OCI-LY1 (cell line): ENCODE results near the gene OR2A12.

Experiments used
- H2AFZ ChIP-seq: fragments of 200-600 bp; sonication (generic), shearing (Covaris generic); 2 replicates; pipeline ENCODE4 v1.6.0; 2014; ENCODE audit warnings: antibody characterized with exemption, mild to moderate bottlenecking, low read length
- H3F3A ChIP-seq: fragments of 200-600 bp; sonication (generic), shearing (Covaris generic); 2 replicates; pipeline ENCODE4 v1.6.0; 2014; ENCODE audit warnings: mild to moderate bottlenecking, antibody characterized with exemption, low read length, moderate library complexity; ENCODE audit not compliant: insufficient read depth
- H3K27ac ChIP-seq: fragments of 200-600 bp; sonication (generic); 2 replicates; pipeline ENCODE4 v1.5.1; 2014; ENCODE audit warnings: low read length, mixed run types, mild to moderate bottlenecking, low read depth; ENCODE audit not compliant: poor library complexity, severe bottlenecking
- H3K27me3 ChIP-seq: fragments of 200-600 bp; sonication (generic); 2 replicates; pipeline ENCODE4 v1.6.0; 2014; ENCODE audit warnings: antibody characterized with exemption, mild to moderate bottlenecking, low read length, moderate library complexity; ENCODE audit not compliant: insufficient read depth
- H3K36me3 ChIP-seq: fragments of 200-600 bp; sonication (generic); 2 replicates; pipeline ENCODE4 v1.6.1; 2014; ENCODE audit warnings: mild to moderate bottlenecking, antibody characterized with exemption, low read length, moderate library complexity, mixed read lengths; ENCODE audit not compliant: insufficient read depth
- H3K4me1 ChIP-seq: fragments of 200-600 bp; sonication (generic); 2 replicates; pipeline ENCODE4 v1.5.1; 2014; ENCODE audit warnings: mild to moderate bottlenecking, low read length, moderate library complexity; ENCODE audit not compliant: insufficient read depth, severe bottlenecking
- H3K4me2 ChIP-seq: fragments of 200-600 bp; sonication (generic), shearing (Covaris generic); 2 replicates; pipeline ENCODE4 v1.6.1; 2014; ENCODE audit warnings: low read length
- H3K4me3 ChIP-seq: fragments of 200-600 bp; sonication (generic); 2 replicates; pipeline ENCODE4 v1.5.1; 2014; ENCODE audit warnings: low read length, low read depth, mild to moderate bottlenecking, mixed read lengths; ENCODE audit not compliant: poor library complexity, severe bottlenecking
- H3K79me2 ChIP-seq: fragments of 200-600 bp; shearing (Covaris generic); 2 replicates; pipeline ENCODE4 v1.6.1; 2016; ENCODE audit warnings: mixed run types, low read length, mixed read lengths; ENCODE audit not compliant: insufficient read depth
- H3K9ac ChIP-seq: fragments of 200-600 bp; sonication (generic), shearing (Covaris generic); 2 replicates; pipeline ENCODE4 v1.6.1; 2014; ENCODE audit warnings: mild to moderate bottlenecking, low read length, mixed read lengths
- H3K9me2 ChIP-seq: fragments of 200-600 bp; sonication (generic), shearing (Covaris generic); 2 replicates; pipeline ENCODE4 v1.6.1; 2014; ENCODE audit warnings: low read depth, mild to moderate bottlenecking, low read length, mixed read lengths
- H3K9me3 ChIP-seq: fragments of 200-600 bp; shearing (Covaris generic); 2 replicates; pipeline ENCODE4 v1.6.1; 2014; ENCODE audit warnings: low read length, mixed read lengths
- H4K20me1 ChIP-seq: fragments of 200-600 bp; sonication (generic), shearing (Covaris generic); 2 replicates; pipeline ENCODE4 v1.6.0; 2016; ENCODE audit warnings: mild to moderate bottlenecking, low read length; ENCODE audit not compliant: insufficient read depth
- CTCF ChIP-seq: fragments of 200-600 bp; sonication (generic), shearing (Covaris generic); IDR thresholded peaks from 2 replicates; pipeline ENCODE4 v1.5.1; 2017; ENCODE audit warnings: mild to moderate bottlenecking, antibody characterized with exemption, low read length, moderate library complexity, mixed read lengths
- EZH2 ChIP-seq: fragments of 200-600 bp; sonication (generic), shearing (Covaris generic); IDR thresholded peaks from 2 replicates; pipeline ENCODE4 v1.8.0; 2017; ENCODE audit warnings: borderline replicate concordance, mixed run types, mild to moderate bottlenecking, antibody characterized with exemption, low read length, moderate library complexity, mixed read lengths

OR2A12 gene

GRCh38 chr7:144057954-144058353 is 28.1 kb upstream of the OR2A12 start:
- no peaks in the 10 kb centered on the region for H3K36me3 ChIP-seq
- no peaks in the 10 kb centered on the region for H4K20me1 ChIP-seq
- no peak overlapping the region for H3K27ac ChIP-seq
- H3K4me2 ChIP-seq: no peak overlapping the region
- H2AFZ ChIP-seq: no peak overlapping the region
- no peak overlapping the region for H3K4me3 ChIP-seq
- H3K9me2 ChIP-seq: no peaks in the 10 kb centered on the region
- H3K9ac ChIP-seq: no peak overlapping the region
- no peaks in the 10 kb centered on the region for H3K9me3 ChIP-seq
- no peaks in the 10 kb centered on the region for H3K79me2 ChIP-seq
- no peaks in the 10 kb centered on the region for H3K4me1 ChIP-seq
- no peak for TF ChIP-seq EZH2
- TF ChIP-seq CTCF: no peak
- no peaks in the 10 kb centered on the region for H3K27me3 ChIP-seq
- H3F3A ChIP-seq: no peaks in the 10 kb centered on the region

GRCh38 chr7:144063710-144064109 is 22.4 kb upstream of the OR2A12 start:
- no peaks in the 10 kb centered on the region for H3K9me2 ChIP-seq
- no peak overlapping the region for H3K4me3 ChIP-seq
- H3K27ac ChIP-seq: no peak overlapping the region
- H3K9me3 ChIP-seq: no peaks in the 10 kb centered on the region
- no peak overlapping the region for H3K9ac ChIP-seq
- no peaks in the 10 kb centered on the region for H3K27me3 ChIP-seq
- H4K20me1 ChIP-seq: no peaks in the 10 kb centered on the region
- H3K4me2 ChIP-seq: no peak overlapping the region
- no peaks in the 10 kb centered on the region for H3K79me2 ChIP-seq
- H3F3A ChIP-seq: no peaks in the 10 kb centered on the region
- TF ChIP-seq EZH2 (no peak), CTCF (peak; percentile 67)
- no peaks in the 10 kb centered on the region for H3K36me3 ChIP-seq
- H2AFZ ChIP-seq: no peak overlapping the region
- no peaks in the 10 kb centered on the region for H3K4me1 ChIP-seq

- Histone ChIP-seq H3K27ac (no peak within 1 kb of the TSS), H3F3A (no peaks in the 10 kb centered on the region)
Measured at GRCh38 chr7:144069511-144069910, 16.6 kb upstream of the OR2A12 start, which contains the start of gene OR2A25. Gene OR2A25, plus strand, starts transcription at chr7:144069811. Its CDS starts 4,409 bp downstream, at chr7:144074220.

More at GRCh38 chr7:144069511-144069910, 16.6 kb upstream of the OR2A12 start, which contains the start of gene OR2A25:
- Histone ChIP-seq H3K9ac (no peak within 1 kb of the TSS), H2AFZ (no peak within 1 kb of the TSS), H3K4me3 (no peak within 1 kb of the TSS), H3K79me2 (no peaks in the 10 kb centered on the region), H3K9me2 (no peaks in the 10 kb centered on the region), H3K9me3 (no peaks in the 10 kb centered on the region), H3K36me3 (no peaks in the 10 kb centered on the region), H3K27me3 (no peaks in the 10 kb centered on the region), H3K4me2 (no peak within 1 kb of the TSS), H4K20me1 (no peaks in the 10 kb centered on the region), H3K4me1 (no peaks in the 10 kb centered on the region)
- TF ChIP-seq CTCF: no peak
- TF ChIP-seq EZH2: no peak
